Measurements from ENCODE around the gene GTF3C4. TPM values are rescaled to one million over a fixed set of nuclear protein-coding genes. Genes with fewer than 3 reads are reported as not detected.
A peak's percentile ranks its signal among the peaks of the same experiment; 100 is the strongest.

Gene GTF3C4
- polyA plus RNA-seq (2011; rRNA removed), result 2.8 and 4.9 TPM in 2 replicates
- polyA minus RNA-seq (2011; rRNA and poly(A)+ RNA removed), result 5.2 and 7.2 TPM in 2 replicates

- H3K27me3 ChIP-seq (ENCODE audit: control insufficient read depth, insufficient read depth, low read length), result no peaks in the 10 kb centered on the region
- ChIA-PET CTCF (interaction anchor here (1.3 to 1.7 kb wide), 2 partner anchors 12 to 24 kb away, joined by 3 to 7 read pairs; no protein-coding TSS in a partner anchor), POLR2A (interaction anchor here (0.5 kb wide), 1 partner anchor 33 kb away, joined by 3 read pairs; no protein-coding TSS in a partner anchor)
- no peaks in the 10 kb centered on the region for H3K36me3 ChIP-seq (ENCODE audit: control insufficient read depth, insufficient read depth, low read length)
- peak within 1 kb of the TSS; percentile 98 for H3K4me3 ChIP-seq (ENCODE audit: low read depth, low read length)
- no peak for TF ChIP-seq CTCF (IDR thresholded peaks at IDR 0.05; ENCODE audit: insufficient read depth, low read depth, low read length)
- no peak for DNase-seq (ENCODE audit: low read depth)
Measured at GRCh38 chr9:132670457-132671391, at the start of gene GTF3C4. GTF3C4 (plus strand) TSS chr9:132670464; CDS start chr9:132670599, 135 bp downstream.

GRCh38 chr9:132622159-132622558 lies 48.1 kb upstream of the GTF3C4 start:
- DNase-seq (ENCODE audit: low read depth), result no peak
- Histone ChIP-seq H3K4me3 (ENCODE audit: low read depth, low read length) (no peak overlapping the region), H3K27me3 (ENCODE audit: control insufficient read depth, insufficient read depth, low read length) (no peaks in the 10 kb centered on the region), H3K36me3 (ENCODE audit: control insufficient read depth, insufficient read depth, low read length) (peaks cover 5% of the 10 kb centered on the region; the same call in 1 of the 2 replicates)
- TF ChIP-seq CTCF (IDR thresholded peaks at IDR 0.05; ENCODE audit: insufficient read depth, low read depth, low read length), result no peak
- ChIA-PET POLR2A (no interaction called here), CTCF (interaction anchor here (0.6 kb wide), 1 partner anchor 35 kb away, joined by 4 read pairs; no protein-coding TSS in a partner anchor)

DNA sequence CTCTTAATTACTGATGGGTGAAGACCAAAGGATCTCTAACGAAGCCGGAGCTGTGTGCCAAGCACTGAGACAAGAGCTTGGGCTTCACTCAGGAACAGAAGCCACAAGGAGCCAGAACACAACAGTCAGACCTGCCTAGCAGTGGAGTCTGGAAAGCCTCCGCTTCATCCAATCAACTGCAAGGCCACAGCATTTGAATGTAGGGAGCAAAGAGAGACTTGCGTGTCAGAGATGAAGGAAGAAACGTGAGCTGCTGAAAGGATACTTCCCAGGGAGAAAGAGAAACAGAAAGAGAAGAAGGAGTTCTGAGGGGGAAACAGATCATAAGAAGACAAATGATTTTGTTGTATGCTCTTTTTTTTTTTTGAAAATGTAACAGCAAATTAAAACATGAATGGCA lies 44.0 kb upstream of the GTF3C4 start:
- POLR2A ChIA-PET, result no interaction called here
- CTCF ChIA-PET, result no interaction called here
- H3K36me3 ChIP-seq (ENCODE audit: control insufficient read depth, insufficient read depth, low read length), result peaks cover 6% of the 10 kb centered on the region
- no peak for DNase-seq (ENCODE audit: low read depth)
- no peaks in the 10 kb centered on the region for H3K27me3 ChIP-seq (ENCODE audit: control insufficient read depth, insufficient read depth, low read length)
- TF ChIP-seq CTCF (IDR thresholded peaks at IDR 0.05; ENCODE audit: insufficient read depth, low read depth, low read length), result no peak
- H3K4me3 ChIP-seq (ENCODE audit: low read depth, low read length), result no peak overlapping the region

- Histone ChIP-seq H3K4me3 (ENCODE audit: low read depth, low read length) (no peak overlapping the region), H3K36me3 (ENCODE audit: control insufficient read depth, insufficient read depth, low read length) (peaks cover 6% of the 10 kb centered on the region), H3K27me3 (ENCODE audit: control insufficient read depth, insufficient read depth, low read length) (no peaks in the 10 kb centered on the region)
- DNase-seq (ENCODE audit: low read depth), result no peak
- ChIA-PET POLR2A (no interaction called here), CTCF (no interaction called here)
- no peak for TF ChIP-seq CTCF (IDR thresholded peaks at IDR 0.05; ENCODE audit: insufficient read depth, low read depth, low read length)
Measured at GRCh38 chr9:132627106-132627505, 43.2 kb upstream of the GTF3C4 start.

DNA sequence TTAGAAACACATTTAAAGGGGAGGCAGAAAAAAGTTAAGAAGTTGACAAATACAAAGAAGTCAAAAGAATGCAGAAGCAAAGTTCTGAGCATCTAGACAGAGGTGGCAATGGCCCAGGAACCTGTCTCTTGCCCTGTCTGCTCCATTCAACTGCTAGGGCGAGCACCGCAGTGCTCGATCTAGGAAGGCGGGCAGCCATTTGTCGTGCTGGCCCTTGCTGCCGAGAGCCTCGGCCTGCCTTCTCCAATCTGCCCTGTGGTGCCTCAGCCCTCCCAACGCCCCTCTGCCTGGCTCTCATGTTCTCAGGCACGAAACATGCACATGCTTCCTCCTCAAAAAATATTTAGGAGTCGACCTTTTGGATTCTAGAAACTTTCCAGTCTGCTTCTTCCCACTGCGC lies 42.7 kb upstream of the GTF3C4 start:
- Histone ChIP-seq H3K27me3 (ENCODE audit: control insufficient read depth, insufficient read depth, low read length) (no peaks in the 10 kb centered on the region), H3K36me3 (ENCODE audit: control insufficient read depth, insufficient read depth, low read length) (peaks cover 6% of the 10 kb centered on the region), H3K4me3 (ENCODE audit: low read depth, low read length) (no peak overlapping the region)
- CTCF ChIA-PET, result no interaction called here
- POLR2A ChIA-PET, result no interaction called here
- DNase-seq (ENCODE audit: low read depth), result no peak
- TF ChIP-seq CTCF (IDR thresholded peaks at IDR 0.05; ENCODE audit: insufficient read depth, low read depth, low read length), result no peak
